Tibial nerve (tissue), 3 donors: ENCODE results near the gene ACP2.

Source experiments
- POLR2A ChIP-seq, 2 donors: fragments of 450-650 bp; IDR thresholded peaks; one replicate each; pipeline ENCODE4 v1.6.1; 2017; ENCODE audit warnings: antibody characterized with exemption in 2 of 2, mild to moderate bottlenecking in 2 of 2, moderate library complexity in 2 of 2
- TF ChIP-seq, protein P1 (sequence below), 5 experiments: fragments of 200-600 bp in 3 of 5; fragments of 450-650 bp in 2 of 5; sonication (generic) in 3 of 5; IDR thresholded peaks; one replicate each; pipeline ENCODE4 v1.5.1; 2016 to 2019; ENCODE audit warnings: antibody characterized with exemption in 5 of 5, mild to moderate bottlenecking in 3 of 5, moderate library complexity in 2 of 5

GRCh38 chr11:47192111-47192510, 56.5 kb downstream of the ACP2 start:
- TF ChIP-seq POLR2A (IDR thresholded peaks at IDR 0.05) = no peak
- TF ChIP-seq, protein P1, sequence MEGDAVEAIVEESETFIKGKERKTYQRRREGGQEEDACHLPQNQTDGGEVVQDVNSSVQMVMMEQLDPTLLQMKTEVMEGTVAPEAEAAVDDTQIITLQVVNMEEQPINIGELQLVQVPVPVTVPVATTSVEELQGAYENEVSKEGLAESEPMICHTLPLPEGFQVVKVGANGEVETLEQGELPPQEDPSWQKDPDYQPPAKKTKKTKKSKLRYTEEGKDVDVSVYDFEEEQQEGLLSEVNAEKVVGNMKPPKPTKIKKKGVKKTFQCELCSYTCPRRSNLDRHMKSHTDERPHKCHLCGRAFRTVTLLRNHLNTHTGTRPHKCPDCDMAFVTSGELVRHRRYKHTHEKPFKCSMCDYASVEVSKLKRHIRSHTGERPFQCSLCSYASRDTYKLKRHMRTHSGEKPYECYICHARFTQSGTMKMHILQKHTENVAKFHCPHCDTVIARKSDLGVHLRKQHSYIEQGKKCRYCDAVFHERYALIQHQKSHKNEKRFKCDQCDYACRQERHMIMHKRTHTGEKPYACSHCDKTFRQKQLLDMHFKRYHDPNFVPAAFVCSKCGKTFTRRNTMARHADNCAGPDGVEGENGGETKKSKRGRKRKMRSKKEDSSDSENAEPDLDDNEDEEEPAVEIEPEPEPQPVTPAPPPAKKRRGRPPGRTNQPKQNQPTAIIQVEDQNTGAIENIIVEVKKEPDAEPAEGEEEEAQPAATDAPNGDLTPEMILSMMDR (IDR thresholded peaks at IDR 0.05) = no peak
